ENCODE measurements around the gene FBRS.

The FBRS gene

GRCh38 chr16:30644334-30644830 is 13.8 kb upstream of the FBRS start:
- DNase-seq (ENCODE audit: low read depth) = no peak

- no peak for DNase-seq (ENCODE audit: low read depth)
These were observed 12.5 kb upstream of the FBRS start for GRCh38 chr16:30645727-30646126.

- DNase-seq (ENCODE audit: low read depth) = no peak
These were observed 11.0 kb upstream of the FBRS start for GRCh38 chr16:30647274-30647571.

- no peak for DNase-seq (ENCODE audit: low read depth)
These were observed 8.4 kb upstream of the FBRS start for GRCh38 chr16:30649725-30650368.

- DNase-seq (ENCODE audit: low read depth) = peak; percentile 100
These were observed 7.7 kb upstream of the FBRS start, which contains the start of gene PRR14 for GRCh38 chr16:30650369-30651123. Gene PRR14, plus strand, starts transcription at chr16:30650960. Its CDS starts 686 bp downstream, at chr16:30651646.

GRCh38 chr16:30651124-30652004 is 6.9 kb upstream of the FBRS start:
- peak; percentile 67 for DNase-seq (ENCODE audit: low read depth)

GRCh38 chr16:30652005-30652296 is 6.3 kb upstream of the FBRS start:
- no peak for DNase-seq (ENCODE audit: low read depth)

GRCh38 chr16:30652718-30653117 is 5.5 kb upstream of the FBRS start:
- no peak for DNase-seq (ENCODE audit: low read depth)

GRCh38 chr16:30654856-30655255 is 3.4 kb upstream of the FBRS start:
- DNase-seq (ENCODE audit: low read depth) = no peak

- no peak for DNase-seq (ENCODE audit: low read depth)
These were observed 2.4 kb upstream of the FBRS start for GRCh38 chr16:30655815-30656347.

- DNase-seq (ENCODE audit: low read depth) = no peak
These were observed 1.8 kb upstream of the FBRS start for GRCh38 chr16:30656388-30656787.

GRCh38 chr16:30656974-30657865 is 1.0 kb upstream of the FBRS start:
- DNase-seq (ENCODE audit: low read depth) = no peak

GRCh38 chr16:30658731-30659506 is 688 bp downstream of the FBRS start:
- DNase-seq (ENCODE audit: low read depth) = peak; percentile 97

GRCh38 chr16:30659507-30660423 is 1.5 kb downstream of the FBRS start:
- peak; percentile 27 for DNase-seq (ENCODE audit: low read depth)

- peak; percentile 30 for DNase-seq (ENCODE audit: low read depth)
These were observed 2.4 kb downstream of the FBRS start for GRCh38 chr16:30660424-30661261.

GRCh38 chr16:30662449-30662848 is 4.2 kb downstream of the FBRS start:
- no peak for DNase-seq (ENCODE audit: low read depth)

GRCh38 chr16:30663038-30663437 is 4.8 kb downstream of the FBRS start:
- no peak for DNase-seq (ENCODE audit: low read depth)

- no peak for DNase-seq (ENCODE audit: low read depth)
These were observed 5.6 kb downstream of the FBRS start for GRCh38 chr16:30663820-30664219.
